GM19324 (cell line): ENCODE measurements around the gene PRUNE1.

Source experiments
- ATAC-seq: cut with Tn5 transposase; IDR thresholded peaks from one replicate; pipeline ENCODE4 v1.9.1; 2021; ENCODE audit warnings: mild to moderate bottlenecking, moderate library complexity; ENCODE audit not compliant: unreplicated experiment, low FRiP score

PRUNE1 gene

DNA sequence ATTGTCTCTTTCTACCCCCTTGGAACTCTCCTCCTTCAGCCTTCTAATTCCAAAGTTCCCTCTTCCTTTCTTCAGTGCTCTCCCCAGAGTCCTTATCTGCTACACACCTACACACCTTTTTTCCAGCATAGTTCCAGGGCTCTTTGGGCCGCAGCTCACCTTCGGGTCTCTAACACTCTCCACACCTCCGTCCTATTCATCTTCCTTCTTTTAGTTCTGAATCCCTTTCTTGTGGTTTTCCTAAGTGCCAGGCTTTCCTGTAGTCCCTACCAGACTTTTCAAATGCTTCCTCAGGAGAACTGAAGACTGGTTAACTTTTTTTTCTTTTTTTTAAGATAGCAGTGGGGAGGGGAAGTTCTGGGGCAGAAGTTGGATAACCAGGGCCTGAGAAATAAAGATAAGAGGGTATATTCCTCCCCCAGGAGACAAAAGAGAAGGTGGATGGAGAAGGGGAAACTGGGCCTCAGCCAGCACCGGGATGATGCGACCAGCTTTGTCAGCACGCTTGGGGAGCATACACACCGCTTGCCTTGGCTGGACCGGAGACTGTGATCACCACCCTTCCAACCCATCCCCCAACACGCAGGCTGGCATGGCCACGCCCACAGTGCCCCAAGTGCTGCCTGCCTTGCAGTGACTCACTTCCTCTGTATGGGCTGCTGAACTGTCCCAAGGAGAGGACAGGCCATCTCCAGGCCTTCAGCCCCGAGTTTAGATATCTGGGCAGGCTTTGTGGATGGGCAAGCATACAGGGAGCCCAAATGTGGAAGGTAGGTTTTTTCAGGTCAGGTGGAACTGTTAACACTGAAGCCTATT, 31.2 kb upstream of the PRUNE1 start:
- no peak for ATAC-seq

DNA sequence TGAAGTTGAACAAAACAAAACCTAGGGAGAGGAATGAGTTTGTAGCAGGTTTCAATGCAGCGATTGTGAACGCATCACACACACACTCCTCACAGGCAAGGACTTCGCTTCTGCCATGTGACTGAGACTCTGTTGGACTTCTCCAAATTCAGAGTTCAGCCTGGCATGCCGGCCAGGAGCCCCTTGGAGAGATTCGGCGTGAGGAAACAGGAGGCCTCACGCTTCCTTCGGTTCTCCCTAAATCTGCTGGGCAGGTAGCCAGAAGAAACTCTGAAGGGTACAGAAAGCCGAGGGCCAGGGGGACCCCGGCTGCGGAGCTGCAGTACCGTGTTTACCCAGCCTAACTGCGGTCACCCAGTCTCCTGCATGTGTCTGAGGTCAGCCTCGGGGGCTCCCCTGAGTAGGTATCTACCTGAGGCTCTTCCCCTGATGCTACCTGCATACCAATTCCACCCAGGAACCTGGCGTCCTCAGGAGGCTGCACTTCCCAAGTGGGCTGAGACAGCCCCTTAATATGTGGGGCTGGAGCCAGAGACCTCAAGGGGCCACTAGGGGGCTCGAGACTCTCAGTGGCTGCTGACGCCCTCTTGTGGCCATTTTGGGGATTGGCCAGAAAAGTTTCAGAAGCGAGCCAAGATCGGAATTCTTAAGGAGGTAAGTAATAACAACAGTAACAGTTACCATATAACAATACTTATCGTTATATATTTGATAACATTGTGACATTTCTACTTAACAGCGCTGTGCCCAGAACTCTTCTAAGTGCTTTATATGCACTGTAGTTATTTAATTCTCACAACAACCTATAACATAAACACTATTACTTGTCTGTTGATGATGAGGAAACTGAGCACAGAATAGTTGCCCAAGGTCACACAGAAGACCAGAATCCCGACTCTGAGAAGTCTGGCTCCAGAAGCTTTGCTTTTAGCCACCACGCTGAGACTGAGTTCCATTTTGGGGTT, 28.9 kb upstream of the PRUNE1 start:
- no peak for ATAC-seq

DNA sequence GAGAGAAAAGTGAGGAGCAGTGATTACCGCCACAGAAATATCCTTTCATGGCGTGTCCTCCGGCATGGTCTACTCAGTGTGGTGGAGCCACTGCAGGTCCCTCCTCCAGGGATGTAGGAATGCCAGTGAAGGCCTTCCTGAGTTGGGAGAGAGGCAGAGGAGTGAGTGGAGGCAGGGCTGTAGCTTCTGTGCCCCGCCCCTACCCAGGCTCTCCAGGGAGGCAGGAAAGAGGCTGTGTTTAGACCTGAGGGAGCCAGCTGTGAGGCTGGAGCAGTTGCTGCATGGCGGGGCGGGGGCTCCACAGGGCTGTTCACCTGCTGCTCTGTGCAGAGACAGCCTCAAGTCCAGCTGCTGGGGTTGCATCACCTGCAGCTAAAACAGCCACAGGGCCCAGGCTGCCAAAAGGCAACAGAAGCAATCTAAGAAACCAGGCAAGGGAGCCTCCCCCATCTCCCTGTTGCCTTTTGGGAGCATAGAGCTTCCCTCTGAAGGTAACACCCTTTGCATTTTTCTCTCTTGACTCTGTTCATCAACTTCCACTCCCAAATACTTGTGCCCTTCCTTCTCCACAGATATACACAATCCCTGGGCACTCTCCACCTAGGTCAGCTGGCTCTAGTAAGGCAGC, 27.0 kb upstream of the PRUNE1 start:
- ATAC-seq: no peak

DNA sequence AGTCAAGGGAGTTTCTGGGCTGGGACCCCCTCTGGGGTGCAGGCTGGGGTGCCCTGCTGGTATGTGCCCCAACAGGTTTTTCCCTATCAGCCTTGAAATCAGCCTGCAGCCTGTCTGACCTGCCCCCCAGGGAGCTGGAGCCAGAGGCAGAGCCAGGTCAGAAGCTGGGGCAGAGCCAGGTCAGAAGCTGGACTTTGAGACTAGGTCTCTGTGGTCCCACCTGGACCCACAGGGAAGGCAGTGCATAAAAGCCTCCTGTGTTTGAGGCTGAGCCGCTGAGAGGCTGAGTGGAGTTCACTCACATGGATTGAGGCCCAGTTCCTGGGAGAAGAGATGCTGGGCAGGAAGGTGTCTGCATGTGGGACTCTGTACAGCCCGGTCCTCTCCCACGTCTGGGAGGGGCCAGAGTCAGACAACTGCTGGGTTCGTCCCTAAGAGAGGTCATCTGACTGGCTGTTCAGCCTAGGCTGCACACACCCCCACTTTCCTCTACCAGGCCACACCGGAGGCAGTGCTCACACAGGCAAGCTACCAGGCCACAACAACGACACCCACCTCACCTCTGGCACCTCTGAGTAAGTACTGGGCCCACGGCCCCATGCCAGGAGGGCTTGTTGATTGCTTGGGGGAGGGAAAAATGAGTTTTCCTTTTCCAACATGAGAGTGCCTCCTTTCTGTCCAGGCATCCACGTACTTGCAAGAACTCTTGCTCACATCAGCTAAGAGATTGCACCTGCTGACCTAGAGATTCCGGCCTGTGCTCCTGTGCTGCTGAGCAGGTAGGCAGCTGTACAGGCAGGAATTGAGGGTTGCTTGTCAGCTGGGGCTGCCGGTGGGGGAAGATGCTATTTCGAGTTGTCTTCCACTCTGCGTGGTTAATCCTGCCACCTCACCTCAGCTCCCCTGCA, 26.2 kb upstream of the PRUNE1 start, which contains the start of gene ANXA9:
Gene ANXA9, plus strand, starts transcription at position 488 of the 908 bp plus-strand sequence. CDS start 814 bp downstream, outside the sequence.
- no peak for ATAC-seq

DNA sequence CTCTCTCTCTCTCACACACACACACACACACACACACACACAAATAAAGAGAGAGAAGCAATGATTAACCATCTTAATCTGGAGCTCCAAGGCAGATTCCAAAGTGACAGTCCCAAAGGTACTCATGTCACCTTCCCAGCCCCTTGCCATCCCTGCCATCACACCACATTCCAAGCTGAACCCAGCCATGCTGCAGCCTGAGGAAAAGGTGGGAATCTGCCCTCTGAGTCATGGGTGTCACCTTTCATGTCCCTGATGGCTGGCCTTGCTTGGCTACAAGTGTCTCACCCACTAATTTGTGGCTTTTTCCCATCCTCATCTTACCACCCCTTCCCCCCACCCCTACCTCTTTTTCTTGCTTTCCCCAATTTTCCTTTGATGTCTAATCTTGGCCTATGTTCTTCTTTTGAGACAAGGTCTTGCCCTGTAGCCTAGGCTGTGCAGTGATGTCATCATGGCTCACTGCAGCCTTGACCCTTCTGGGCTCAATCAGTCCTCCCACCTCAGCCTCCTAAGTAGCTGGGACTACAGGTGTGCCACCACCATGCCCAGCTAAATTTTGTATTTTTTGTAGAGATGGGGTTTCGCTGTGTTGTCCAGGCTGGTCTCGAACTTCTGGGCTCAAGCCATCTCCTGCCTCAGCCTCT, 22.9 kb upstream of the PRUNE1 start:
- no peak for ATAC-seq

DNA sequence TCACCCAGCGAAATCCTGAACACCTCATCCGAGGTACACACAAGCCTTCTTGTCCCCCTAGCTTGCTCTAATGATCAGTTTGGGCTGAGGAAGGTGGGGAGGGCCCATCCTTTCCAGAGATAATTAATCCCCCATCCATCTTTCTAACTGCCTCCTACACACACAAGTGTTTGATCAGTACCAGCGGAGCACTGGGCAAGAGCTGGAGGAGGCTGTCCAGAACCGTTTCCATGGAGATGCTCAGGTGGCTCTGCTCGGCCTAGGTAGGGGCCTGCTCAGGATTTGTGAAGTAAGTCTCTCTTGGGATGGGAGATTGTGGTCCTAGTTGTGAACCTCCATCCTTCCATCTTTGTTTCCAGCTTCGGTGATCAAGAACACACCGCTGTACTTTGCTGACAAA, 20.3 kb upstream of the PRUNE1 start:
- ATAC-seq: no peak

DNA sequence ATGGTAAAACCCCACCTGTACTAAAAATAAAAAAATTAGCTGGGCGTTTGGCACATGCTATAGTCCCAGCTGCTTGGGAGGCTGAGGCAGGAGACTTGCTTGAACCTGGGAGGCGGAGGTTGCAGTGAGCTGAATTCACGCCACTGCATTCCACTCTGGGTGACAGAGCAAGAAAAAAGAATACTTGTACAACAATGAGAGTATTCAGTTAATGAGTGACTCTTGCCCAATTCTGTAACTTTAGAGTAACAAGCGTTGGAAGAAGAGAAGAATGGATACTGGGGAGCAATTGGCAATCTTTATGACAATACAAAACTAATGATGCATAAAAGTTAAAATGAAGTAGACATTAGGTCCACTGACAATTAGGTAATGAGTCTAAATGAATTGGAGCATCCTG, 15.6 kb upstream of the PRUNE1 start:
- ATAC-seq: no peak

DNA sequence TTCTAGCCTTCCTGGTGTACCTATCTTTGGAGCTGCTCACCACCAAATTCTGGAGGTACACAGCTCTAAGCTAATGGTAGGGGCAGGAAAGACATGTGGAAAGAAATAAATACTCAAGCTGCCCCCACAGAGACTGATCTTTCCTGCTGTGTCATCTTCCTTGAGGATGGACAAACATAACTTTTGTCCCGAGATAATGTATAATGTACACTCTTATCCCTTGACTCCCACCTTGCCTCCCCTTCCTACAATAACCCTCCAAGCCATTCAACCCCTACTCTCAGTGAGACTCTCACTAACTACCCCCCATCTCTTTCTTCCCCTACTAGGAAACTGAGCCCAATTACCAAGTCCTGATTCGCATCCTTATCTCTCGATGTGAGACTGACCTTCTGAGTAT, 14.0 kb upstream of the PRUNE1 start:
- no peak for ATAC-seq

DNA sequence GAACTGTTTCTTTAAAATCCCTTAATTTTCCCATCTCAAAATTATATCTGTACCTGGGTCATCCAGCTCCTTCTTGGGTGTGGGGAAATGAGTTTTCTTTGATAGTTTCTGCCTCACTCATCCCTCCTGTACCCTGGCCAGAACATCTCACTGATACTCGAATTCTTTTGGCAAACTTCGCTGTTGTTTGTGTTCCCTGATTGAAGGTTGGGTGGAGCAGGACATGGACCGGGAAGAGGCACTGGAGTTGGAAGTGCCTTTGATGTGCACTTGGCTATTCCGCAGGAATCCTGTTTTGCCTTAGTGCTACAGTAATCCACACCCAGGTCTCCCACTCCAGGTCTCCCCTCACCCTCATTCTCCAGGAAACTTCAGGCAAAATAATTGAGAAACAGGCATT, 12.8 kb upstream of the PRUNE1 start:
- no peak for ATAC-seq

DNA sequence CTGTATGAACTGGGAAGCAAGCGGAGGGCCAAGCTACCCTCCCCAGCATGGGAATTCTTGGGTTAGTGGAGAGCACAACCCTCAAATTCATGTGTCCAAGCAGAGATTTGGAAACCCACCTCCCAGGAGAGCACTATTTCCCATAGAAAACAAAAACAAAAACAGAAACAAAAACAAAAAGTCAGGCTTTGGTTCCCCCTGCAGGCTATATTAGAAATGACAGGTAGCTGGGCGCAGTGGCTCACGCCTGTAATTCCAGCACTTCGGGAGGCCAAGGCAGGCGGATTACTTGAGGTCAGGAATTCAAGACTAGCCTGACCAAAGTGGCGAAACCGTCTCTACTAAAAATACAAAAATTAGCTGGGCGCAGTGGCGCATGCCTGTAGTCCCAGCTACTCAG, 12.4 kb upstream of the PRUNE1 start:
- ATAC-seq: no peak

DNA sequence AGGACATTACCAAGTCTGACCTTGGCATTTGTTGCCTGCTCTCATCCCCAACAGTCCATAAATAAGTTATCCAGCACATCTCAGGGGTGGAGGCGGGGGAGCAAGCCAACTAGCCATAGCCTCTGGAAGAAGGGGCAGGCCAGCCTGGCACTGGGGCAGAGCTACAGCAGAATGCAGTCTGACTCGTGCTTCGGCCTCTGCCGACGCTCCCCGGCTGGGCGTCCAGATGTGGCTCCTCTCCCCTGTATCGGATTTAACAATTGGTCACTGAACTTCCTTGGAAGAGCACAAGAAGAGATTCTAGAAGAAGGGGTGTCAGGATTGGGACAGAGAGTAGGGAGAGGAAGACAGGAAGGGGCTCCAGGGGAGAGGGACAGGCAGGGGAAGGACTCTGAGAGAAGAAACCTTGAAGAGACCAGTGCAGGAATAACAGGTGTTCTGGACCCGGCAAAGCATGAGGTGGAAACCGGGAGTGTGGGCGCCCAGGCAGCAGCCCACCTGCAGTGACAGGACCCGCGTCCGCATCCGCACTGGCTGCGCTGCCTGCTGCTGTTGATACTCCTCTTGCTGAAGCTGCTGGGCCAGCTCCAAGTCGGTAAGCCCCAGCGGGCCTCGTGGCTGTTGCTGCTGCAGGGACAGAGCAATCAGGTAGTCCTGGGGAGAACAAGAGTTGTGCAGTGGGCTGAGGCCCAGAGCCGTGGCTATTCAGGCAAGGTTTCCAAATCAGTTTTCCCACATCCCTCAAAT, 10.9 kb upstream of the PRUNE1 start:
- ATAC-seq: no peak

DNA sequence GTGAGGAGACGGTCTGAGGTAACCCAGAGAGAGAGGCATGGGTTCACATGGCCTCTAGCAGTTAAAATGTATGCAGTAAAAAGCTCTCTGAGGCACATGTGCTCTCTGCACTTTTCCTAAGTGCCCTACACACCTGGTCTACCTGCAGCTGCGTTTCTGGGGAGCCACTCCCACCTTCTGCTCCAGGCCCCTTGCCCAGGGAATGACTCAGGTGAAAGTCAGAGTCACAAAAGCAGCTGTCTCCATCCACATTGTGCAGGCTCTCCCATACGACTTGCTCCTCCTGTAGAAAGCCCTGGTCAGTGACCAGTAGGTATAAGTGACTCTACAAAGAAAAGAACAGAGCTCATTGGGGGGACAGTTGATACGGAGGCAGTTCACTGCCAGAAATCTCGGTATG, 10.3 kb upstream of the PRUNE1 start:
- ATAC-seq: no peak

DNA sequence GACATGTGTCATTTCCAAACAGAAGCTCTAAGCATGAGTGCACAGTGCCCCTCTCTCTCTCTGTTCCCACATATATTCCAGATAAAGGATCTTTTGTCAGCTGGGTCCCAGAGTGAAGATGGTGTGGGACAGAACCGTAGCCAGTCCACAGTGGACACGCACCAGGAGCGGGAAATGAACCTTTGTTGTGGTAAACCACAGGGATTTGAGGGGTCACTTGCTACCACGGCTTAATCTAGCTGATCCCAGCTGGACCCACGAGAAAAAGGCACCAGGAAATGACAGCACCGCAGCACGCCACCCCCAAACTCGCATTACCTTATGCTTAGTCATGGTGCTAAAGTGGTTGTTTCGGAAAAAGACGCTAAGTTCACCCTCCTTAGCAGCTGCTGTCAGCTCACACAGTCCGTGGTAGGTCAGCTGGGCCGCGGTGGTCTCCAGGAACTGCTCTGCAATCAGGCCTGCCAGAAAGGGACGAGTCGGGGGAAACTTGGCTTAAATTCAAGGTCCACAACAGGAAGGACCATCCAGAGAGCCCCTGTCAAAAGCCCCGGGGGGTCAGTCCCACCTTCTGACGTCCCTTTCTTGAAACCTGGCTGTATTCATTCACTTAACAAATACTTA, 9.1 kb upstream of the PRUNE1 start:
- no peak for ATAC-seq

DNA sequence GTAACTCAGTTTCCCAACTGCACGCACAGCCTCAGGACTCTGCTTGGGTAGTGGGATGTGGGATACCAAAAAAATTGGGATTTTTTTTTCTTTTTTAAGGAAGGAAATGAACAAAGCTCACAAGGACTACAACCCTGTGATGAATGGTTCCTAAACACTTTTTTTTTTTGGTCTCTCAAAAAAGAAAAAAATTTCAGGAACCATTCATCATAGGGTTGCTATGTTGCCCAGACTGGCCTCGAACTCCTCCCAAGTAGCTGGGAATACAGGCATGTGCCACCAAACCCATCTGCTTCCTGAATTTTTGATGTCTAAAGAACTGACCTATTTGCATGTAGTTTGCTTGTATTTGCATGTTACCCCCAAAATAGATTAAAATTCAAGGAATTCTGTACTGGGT, 8.3 kb upstream of the PRUNE1 start:
- no peak for ATAC-seq

DNA sequence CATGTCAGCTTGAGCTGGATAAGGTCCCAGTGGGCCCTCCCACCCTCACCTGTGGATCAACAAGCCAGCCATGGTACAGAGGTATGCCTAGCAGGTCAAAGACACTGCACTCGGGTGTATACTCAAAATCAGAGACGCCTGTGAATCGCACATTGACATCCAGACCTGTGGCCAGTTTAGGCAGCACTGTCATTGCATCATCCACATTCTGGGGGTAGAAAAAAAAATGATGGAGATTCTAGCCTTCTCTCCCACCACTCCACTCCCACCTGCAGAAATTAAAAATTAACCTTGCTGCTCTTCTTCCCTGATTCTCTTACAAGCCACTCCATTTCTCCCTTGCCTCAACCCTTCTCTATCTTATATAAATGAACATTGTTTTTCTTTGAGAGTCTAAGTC, 7.8 kb upstream of the PRUNE1 start:
- ATAC-seq: no peak

DNA sequence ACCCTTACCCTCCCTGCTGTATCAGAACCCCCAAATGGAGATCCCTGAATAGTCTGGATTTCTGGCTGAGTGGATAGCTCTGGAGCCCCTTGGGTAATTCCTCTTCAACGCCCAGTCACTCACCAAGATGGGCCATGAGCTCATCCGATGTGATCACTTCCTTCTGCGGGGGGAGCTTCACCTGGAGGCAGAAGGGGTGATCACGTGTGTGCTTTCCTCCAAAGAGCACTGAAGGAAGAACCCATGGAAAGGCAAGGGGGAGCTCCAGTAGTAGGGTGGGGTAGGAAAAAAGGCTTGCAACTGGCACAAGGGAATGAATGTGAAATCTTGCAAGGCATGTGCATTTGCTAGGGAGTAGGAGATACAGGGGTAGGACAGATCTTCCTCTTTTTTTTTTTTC, 6.6 kb upstream of the PRUNE1 start:
- ATAC-seq: no peak

DNA sequence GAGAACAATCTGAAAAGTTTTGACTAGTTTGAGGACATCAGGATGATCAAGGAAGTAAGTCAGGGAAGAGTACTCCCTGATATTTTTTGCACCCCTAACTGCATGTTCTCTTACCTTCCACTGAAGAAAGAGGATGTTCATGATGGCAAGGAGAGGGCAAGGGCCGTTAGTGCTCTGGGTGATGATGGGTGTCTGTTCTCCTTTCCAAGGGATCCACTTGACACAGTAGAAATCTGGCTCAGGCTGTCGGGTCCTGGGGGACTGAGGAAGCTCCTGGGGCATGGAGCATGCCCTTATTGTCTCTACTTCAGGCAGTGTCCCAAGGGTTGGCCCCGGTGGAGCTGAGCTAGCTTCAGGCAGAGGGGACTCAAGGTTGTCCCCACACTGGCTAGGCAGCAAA, 6.2 kb upstream of the PRUNE1 start:
- ATAC-seq: no peak

DNA sequence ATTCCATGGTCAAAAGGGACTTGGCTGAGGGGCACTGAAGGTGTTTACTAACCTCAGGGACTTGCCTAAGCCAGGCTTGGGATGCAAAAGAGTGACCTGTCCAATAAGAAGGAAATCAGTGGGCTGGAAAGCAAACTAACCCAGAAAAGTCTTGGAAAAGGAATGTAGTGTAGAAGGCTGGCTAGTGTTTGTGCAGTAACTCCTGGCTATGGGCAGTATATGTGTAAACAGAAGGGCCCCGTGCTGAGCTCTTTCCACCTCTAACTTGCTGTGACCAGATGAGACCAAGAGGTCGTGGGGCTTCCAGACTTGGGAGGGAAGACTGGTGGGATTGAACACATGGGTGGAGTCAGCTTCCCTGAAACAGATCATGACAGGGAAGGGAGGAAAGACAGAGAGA, 5.6 kb upstream of the PRUNE1 start:
- ATAC-seq: no peak
